ENCODE results near the gene STATH. TPM values are rescaled to one million over a fixed set of nuclear protein-coding genes. Genes with fewer than 3 reads are reported as not detected.

Gene STATH
- total RNA-seq, 1 experiment from 2014 or later: not detected

GRCh38 chr4:69965628-69966027, 30.1 kb upstream of the STATH start, which contains the start of gene CSN2:
CSN2 (minus strand) TSS chr4:69965728; CDS start chr4:69960995, 4,733 bp downstream.
- Histone ChIP-seq H2AFZ (ENCODE audit: low read length) (no peak within 1 kb of the TSS), H3T11ph (ENCODE audit: low read length) (no peak within 1 kb of the TSS), H3K4ac (ENCODE audit: low read depth, low read length) (no peak within 1 kb of the TSS), H2BK120ac (ENCODE audit: low read depth, low read length, poor library complexity, severe bottlenecking) (no peak within 1 kb of the TSS), H3K18ac (ENCODE audit: insufficient read length, low read depth, low read length) (no peak within 1 kb of the TSS), H4K8ac (replicated peaks; ENCODE audit: insufficient read length, low read depth, low read length) (no peak within 1 kb of the TSS), H2BK5ac (ENCODE audit: insufficient read length, low read length) (no peak within 1 kb of the TSS), H3K23me2 (ENCODE audit: insufficient read length, low read depth, low read length, poor library complexity, severe bottlenecking) (no peaks in the 10 kb centered on the region), H2AK5ac (ENCODE audit: insufficient read length, low read length) (no peak within 1 kb of the TSS), H3K27me3 (ENCODE audit: insufficient read depth, low read length) (no peaks in the 10 kb centered on the region), H3K9ac (ENCODE audit: extremely low read depth, insufficient read length, low read length) (no peak within 1 kb of the TSS), H2BK20ac (ENCODE audit: low read depth, low read length, poor library complexity, severe bottlenecking) (no peak within 1 kb of the TSS), H3K27ac (ENCODE audit: insufficient read length, low read depth, low read length) (no peak within 1 kb of the TSS), H3K56ac (ENCODE audit: insufficient read length, low read depth, low read length) (no peak within 1 kb of the TSS), H4K5ac (ENCODE audit: insufficient read length, low read depth, low read length) (no peak within 1 kb of the TSS), H3K4me1 (ENCODE audit: insufficient read depth, low read length) (no peaks in the 10 kb centered on the region), H3K79me1 (ENCODE audit: insufficient read depth, low read depth, low read length, poor library complexity, severe bottlenecking) (no peaks in the 10 kb centered on the region), H4K91ac (ENCODE audit: insufficient read length, low read depth, low read length) (no peak within 1 kb of the TSS), H4K20me1 (ENCODE audit: control insufficient read depth, insufficient read depth, insufficient read length) (no peaks in the 10 kb centered on the region), H2BK12ac (ENCODE audit: insufficient read length, low read depth, low read length) (no peak within 1 kb of the TSS), H3K4me2 (ENCODE audit: insufficient read depth, insufficient read length, low read length) (no peak within 1 kb of the TSS), H3K79me2 (ENCODE audit: insufficient read depth, low read length) (no peaks in the 10 kb centered on the region), H3K9me3 (ENCODE audit: control insufficient read depth, low read depth, low read length) (no peaks in the 10 kb centered on the region), H3K23ac (ENCODE audit: insufficient read length, low read depth, low read length) (no peak within 1 kb of the TSS), H2BK15ac (ENCODE audit: low read depth, low read length) (no peak within 1 kb of the TSS), H3K14ac (ENCODE audit: insufficient read depth, low read length) (no peak within 1 kb of the TSS)
- Mint-ChIP-seq H3K36me3 (ENCODE audit: insufficient read depth in 1 of 3, low read depth in 3 of 3) (no peaks in the 10 kb centered on the region), H3K27ac (no peak within 1 kb of the TSS), H3K27me3 (ENCODE audit: low read depth) (no peaks in the 10 kb centered on the region), H3K9me3 (no peaks in the 10 kb centered on the region), H3K4me3 (no peak within 1 kb of the TSS), H3K4me1 (no peaks in the 10 kb centered on the region)
- no CpG with 5 or more reads among the region's 2 CpGs for WGBS (ENCODE audit: extremely low coverage, insufficient read length, low lambda C conversion rate)
- TF ChIP-seq CTCF (conservative IDR thresholded peaks at IDR 0.05): no peak
- DNase-seq: no peak
